ENCODE measurements around the gene ATXN1L.
"Not testable (repeated sequence)": the region's sequence is repeated elsewhere in the genome, so short reads cannot be mapped to it uniquely, and the experiment has no call there.

ATXN1L gene

GRCh38 chr16:71885261-71885650 is 39.5 kb downstream of the ATXN1L start:
- in situ Hi-C loops (cut with MboI; ENCODE audit: low sequenced_read_pairs), result no loop called here

DNA sequence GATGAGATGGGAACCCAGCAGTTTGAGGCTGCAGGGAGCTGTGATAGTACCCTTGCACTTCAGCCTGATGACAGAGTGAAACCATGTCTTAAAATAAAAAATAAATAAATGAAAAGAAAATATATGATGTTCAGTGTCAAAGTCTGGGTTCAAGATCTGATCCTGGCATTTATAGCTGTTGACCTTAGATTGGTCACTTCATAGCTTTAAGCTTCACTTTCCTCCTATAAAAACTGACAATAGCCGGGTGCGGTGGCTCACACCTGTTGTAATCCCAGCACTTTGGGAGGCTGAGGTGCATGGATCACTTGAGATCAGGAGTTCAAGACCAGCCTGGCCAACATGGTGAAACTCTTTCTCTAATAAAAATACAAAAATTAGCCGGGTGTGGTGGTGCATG is 43.4 kb downstream of the ATXN1L start:
- in situ Hi-C loops (cut with MboI; ENCODE audit: low sequenced_read_pairs), result no loop called here

DNA sequence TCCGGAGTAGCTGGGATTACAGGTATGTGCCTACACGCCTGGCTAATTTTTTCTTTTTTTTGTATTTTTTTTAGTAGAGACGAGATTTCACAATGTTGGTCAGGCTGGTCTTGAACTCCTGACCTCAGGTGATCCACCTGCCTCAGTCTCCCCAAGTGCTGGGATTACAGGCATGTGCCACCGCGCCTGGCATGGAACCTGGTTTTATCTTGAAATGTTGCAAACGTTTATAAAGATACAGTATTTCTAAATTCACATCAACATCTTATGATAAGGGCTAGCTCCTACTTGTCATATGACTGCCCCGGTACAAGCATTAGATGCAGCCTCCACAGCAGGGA is 48.1 kb downstream of the ATXN1L start:
- in situ Hi-C loops (cut with MboI; ENCODE audit: low sequenced_read_pairs), result no loop called here

GRCh38 chr16:71894229-71894920 is 48.6 kb downstream of the ATXN1L start:
- in situ Hi-C loops (cut with MboI; ENCODE audit: low sequenced_read_pairs), result no loop called here

DNA sequence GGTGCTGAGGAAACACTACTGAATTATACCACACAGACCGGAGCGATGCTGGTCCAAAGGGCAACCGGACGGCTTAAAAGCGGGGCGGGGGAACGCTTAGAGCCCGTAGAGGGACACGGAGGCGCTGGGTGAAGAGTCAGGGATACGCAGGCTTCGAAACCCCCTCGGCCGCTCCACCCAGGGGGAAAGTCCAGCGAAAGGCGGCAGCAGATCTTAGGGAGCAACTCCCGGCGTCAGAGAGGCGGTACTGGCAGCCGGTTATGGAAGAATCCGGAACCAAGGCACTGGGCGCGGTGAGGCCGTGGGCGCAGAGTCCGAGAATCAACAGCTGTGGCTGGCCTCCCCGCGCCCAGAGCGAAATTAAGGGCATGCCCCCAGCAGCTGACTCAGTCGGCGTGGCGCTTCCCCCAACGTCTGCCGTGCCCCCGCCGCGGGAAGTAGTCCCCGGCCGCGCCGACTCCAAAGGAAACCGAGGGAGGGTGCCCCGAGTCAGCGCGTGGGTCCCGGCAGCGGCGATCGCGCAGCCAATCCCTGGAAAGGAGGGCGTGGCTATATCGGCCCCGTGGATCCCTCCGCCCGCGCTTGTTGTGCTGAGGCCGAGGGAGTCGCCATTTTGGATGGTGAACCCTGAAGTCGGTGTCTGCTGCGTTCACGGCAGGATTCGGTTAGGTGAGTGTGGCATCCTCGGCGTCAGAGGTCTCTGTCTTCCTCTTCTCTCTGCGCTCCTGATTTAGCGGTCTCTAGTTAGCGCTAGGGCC is 49.3 kb downstream of the ATXN1L start, which contains the start of gene IST1:
IST1 (plus strand) TSS at position 611 of the 758 bp plus-strand sequence. CDS start 20,110 bp downstream, outside the sequence.
- in situ Hi-C loops (cut with MboI; ENCODE audit: low sequenced_read_pairs), result no loop called here

DNA sequence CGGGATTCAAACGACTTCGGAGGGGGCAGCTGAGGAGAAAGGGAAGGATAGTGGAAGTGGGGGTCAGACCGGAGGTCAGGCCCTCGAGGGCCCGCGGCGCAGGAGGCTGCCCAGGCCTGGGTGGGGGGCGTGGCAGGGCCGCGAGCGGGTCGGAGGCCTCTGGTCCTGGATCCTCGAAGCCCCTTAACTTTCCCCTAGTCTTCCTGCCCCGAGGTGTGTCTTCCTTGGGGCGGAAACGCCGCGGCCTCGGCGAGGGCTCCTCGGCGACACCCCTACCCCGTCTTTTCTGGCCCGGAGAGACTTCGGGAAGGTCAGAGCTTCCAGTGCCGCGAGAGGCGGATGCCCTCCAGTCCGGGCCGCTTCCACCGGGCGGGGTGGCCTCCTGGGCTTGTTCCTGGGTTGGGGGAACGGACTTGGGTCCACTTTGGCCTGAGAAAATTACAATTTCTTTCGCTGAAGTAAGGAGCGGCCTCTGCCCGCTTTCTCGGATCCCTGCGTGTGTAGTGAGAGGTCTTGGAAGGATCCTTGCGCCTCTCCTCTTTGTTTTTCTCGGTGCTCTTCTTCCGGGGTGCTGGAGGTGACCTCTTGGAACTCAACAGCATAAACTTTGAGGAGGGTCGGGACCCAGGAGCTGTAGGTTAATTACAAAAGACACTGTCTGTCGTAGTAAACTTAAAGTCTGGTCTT is 50.0 kb downstream of the ATXN1L start:
- in situ Hi-C loops (cut with MboI; ENCODE audit: low sequenced_read_pairs), result no loop called here

GRCh38 chr16:71896764-71897368 is 51.1 kb downstream of the ATXN1L start:
- in situ Hi-C loops (cut with MboI; ENCODE audit: low sequenced_read_pairs), result no loop called here

- in situ Hi-C loops (cut with MboI; ENCODE audit: low sequenced_read_pairs), result no loop called here
Observed at GRCh38 chr16:71899171-71899570, 53.4 kb downstream of the ATXN1L start.

GRCh38 chr16:71902656-71903365 is 57.0 kb downstream of the ATXN1L start:
- in situ Hi-C loops (cut with MboI; ENCODE audit: low sequenced_read_pairs), result no loop called here

DNA sequence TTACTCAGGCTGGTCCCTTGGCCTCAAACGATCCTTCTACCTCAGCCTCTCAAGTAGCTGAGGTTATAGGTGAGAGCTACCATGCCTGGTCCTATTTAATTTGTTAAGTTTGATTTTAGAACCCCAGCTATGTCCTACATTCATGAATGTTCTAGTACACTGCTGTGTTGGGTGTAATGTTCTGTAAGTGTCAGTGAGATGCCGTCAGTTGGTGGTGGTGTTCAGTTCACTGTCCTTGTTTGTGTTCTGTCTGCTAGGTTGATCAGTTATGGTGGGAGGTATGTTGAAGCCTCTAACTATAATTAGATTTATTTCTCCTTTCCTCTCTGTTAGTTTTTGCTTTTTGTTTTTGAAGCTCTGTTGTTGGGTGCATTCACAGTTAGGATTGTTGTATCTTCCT is 57.8 kb downstream of the ATXN1L start:
- in situ Hi-C loops (cut with MboI; ENCODE audit: low sequenced_read_pairs), result no loop called here

DNA sequence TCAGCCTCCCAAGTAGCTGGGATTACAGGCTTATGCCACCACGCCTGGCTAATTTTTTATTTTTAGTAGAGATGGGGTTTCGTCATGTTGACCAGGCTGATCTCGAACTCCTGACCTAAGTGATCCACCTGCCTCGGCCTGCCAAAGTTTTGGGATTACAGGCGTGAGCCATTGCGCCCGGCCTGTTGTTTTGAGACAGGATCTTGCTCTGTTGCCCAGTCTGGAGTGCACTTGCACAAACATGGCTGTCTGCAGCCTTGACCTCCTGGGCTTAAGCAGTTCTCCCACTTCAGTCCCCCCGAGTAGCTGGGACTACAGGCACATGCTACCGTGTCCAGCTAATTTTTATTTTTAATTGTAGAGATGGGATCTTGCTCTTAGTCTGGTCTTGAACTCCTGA is 58.5 kb downstream of the ATXN1L start:
- in situ Hi-C loops (cut with MboI; ENCODE audit: low sequenced_read_pairs), result no loop called here

GRCh38 chr16:71905765-71906164 is 60.0 kb downstream of the ATXN1L start:
- in situ Hi-C loops (cut with MboI; ENCODE audit: low sequenced_read_pairs), result not testable (repeated sequence)
